B cell (primary cell): ENCODE data around the gene ZNF638. TPM values are rescaled to one million over a fixed set of nuclear protein-coding genes. Genes with fewer than 3 reads are reported as not detected.
A peak's percentile ranks its signal among the peaks of the same experiment; 100 is the strongest.

Source experiments
- ATAC-seq: fragments of 200-7000 bp; cut with Tn5 transposase; one replicate; pipeline ENCODE4 v1.10.0; 2021; ENCODE audit warnings: low read depth, mild to moderate bottlenecking, moderate number of reproducible peaks, moderate library complexity
- CTCF ChIA-PET: fragments of 350-600 bp; sonication (Branson Sonifier 250); formaldehyde crosslinking; loops from one replicate; lab custom pipeline; 2021; ENCODE audit warnings: antibody characterized with exemption, inconsistent platforms; lab: Charles Lee
- POLR2A ChIA-PET: fragments of 350-600 bp; sonication (Branson Sonifier 250); formaldehyde crosslinking; loops from one replicate; lab custom pipeline; 2021; ENCODE audit warnings: antibody characterized with exemption; lab: Charles Lee
- DNase-seq: peaks from one replicate; pipeline ENCODE4 v3.0.0; 2013
- H2AFZ ChIP-seq: 2 replicates; pipeline ENCODE4 v1.6.1; 2012; ENCODE audit warnings: mild to moderate bottlenecking, low read depth, low read length; ENCODE audit not compliant: insufficient read depth, poor library complexity, severe bottlenecking
- H3K27ac ChIP-seq, 2 donors: 1 replicate in 1 of 2; 2 replicates in 1 of 2; pipeline ENCODE4 v1.5.1; 2012 to 2013; ENCODE audit warnings: low read length in 2 of 2, mild to moderate bottlenecking in 2 of 2, moderate library complexity in 1 of 2
- H3K27me3 ChIP-seq, 4 experiments: fragments of 200-600 bp in 1 of 4; sonication (generic) in 1 of 4; replicated peaks in 1 of 4; 1 replicate in 2 of 4; 2 replicates in 2 of 4; pipeline versions ENCODE4 v1.6.1 to v1.7.0; 2013 to 2016; ENCODE audit warnings: low read length in 3 of 4, mild to moderate bottlenecking in 2 of 4, mixed read lengths in 1 of 4, moderate library complexity in 1 of 4; ENCODE audit not compliant: insufficient read depth in 4 of 4, control insufficient read depth in 3 of 4; ENCODE audit errors: control extremely low read depth in 1 of 4
- H3K36me3 ChIP-seq, 2 experiments: replicated peaks in 1 of 2; 1 replicate in 1 of 2; 2 replicates in 1 of 2; pipeline versions ENCODE4 v1.6.1 to v1.7.1; 2013; ENCODE audit warnings: low read length in 1 of 2; ENCODE audit not compliant: insufficient read depth in 2 of 2, control insufficient read depth in 1 of 2; ENCODE audit errors: control extremely low read depth in 1 of 2, extremely low read depth in 1 of 2
- H3K4me1 ChIP-seq, 2 donors: fragments of 200-600 bp in 1 of 2; sonication (generic) in 1 of 2; 1 replicate in 1 of 2; 2 replicates in 1 of 2; pipeline versions ENCODE4 v1.5.1 to v1.6.1; 2013 to 2017; ENCODE audit warnings: low read length in 2 of 2; ENCODE audit not compliant: control insufficient read depth in 2 of 2, insufficient read depth in 2 of 2
- H3K4me2 ChIP-seq: replicated peaks from 2 replicates; pipeline ENCODE3; 2012; ENCODE audit warnings: mild to moderate bottlenecking, low read depth, low read length; ENCODE audit not compliant: poor library complexity, severe bottlenecking
- H3K4me3 ChIP-seq, 5 experiments: fragments of 200-600 bp in 1 of 5; sonication (generic) in 1 of 5; 1 replicate in 3 of 5; 2 replicates in 2 of 5; pipeline versions ENCODE4 v1.5.1 to v1.7.0; 2011 to 2016; ENCODE audit warnings: low read length in 4 of 5, mild to moderate bottlenecking in 4 of 5, low read depth in 2 of 5, control low read depth in 1 of 5, moderate library complexity in 1 of 5; ENCODE audit not compliant: insufficient read depth in 1 of 5; ENCODE audit errors: control extremely low read depth in 1 of 5, extremely low read depth in 1 of 5
- H3K79me2 ChIP-seq: fragments of 200-600 bp; sonication (generic); one replicate; pipeline ENCODE4 v1.6.0; 2016; ENCODE audit warnings: low read length; ENCODE audit not compliant: control insufficient read depth, insufficient read depth
- H3K9ac ChIP-seq: fragments of 200-600 bp; sonication (generic); 2 replicates; pipeline ENCODE4 v1.6.1; 2017; ENCODE audit warnings: mild to moderate bottlenecking, low read length, moderate library complexity
- H3K9me3 ChIP-seq, 3 donors: one replicate each; pipeline versions ENCODE4 v1.6.1 to v1.7.1; 2013; ENCODE audit warnings: low read length in 2 of 3; ENCODE audit not compliant: control insufficient read depth in 2 of 3, insufficient read depth in 1 of 3; ENCODE audit errors: control extremely low read depth in 1 of 3
- H4K20me1 ChIP-seq: 2 replicates; pipeline ENCODE4 v1.6.0; 2012; ENCODE audit warnings: mild to moderate bottlenecking, low read length; ENCODE audit not compliant: insufficient read depth, control insufficient read depth, poor library complexity, severe bottlenecking
- H3K27ac Mint-ChIP-seq: one replicate; pipeline ENCODE4 v1.8.0; 2021; ENCODE audit warnings: mixed read lengths
- H3K27me3 Mint-ChIP-seq: one replicate; pipeline ENCODE4 v1.8.0; 2021; ENCODE audit warnings: mixed read lengths
- H3K4me1 Mint-ChIP-seq: one replicate; pipeline ENCODE4 v1.8.0; 2021; ENCODE audit warnings: mixed read lengths
- H3K4me3 Mint-ChIP-seq: one replicate; pipeline ENCODE4 v1.8.0; 2021; ENCODE audit warnings: mixed read lengths
- H3K9me3 Mint-ChIP-seq: one replicate; pipeline ENCODE4 v1.8.0; 2022; ENCODE audit warnings: mixed read lengths; ENCODE audit not compliant: insufficient read depth
- CTCF ChIP-seq: fragments of 200-600 bp; IDR thresholded peaks from one replicate; pipeline ENCODE4 v1.8.0; 2022; ENCODE audit warnings: antibody characterized with exemption, mild to moderate bottlenecking
- EZH2 ChIP-seq: IDR thresholded peaks from 2 replicates; pipeline ENCODE4 v1.6.1; 2012; ENCODE audit warnings: borderline replicate concordance, low read depth, mild to moderate bottlenecking, moderate library complexity, low read length; ENCODE audit not compliant: insufficient read depth, poor library complexity, severe bottlenecking
- WGBS: methylation state at CpG from one replicate; pipeline ENCODE4 v1.1.5; 2013; ENCODE audit warnings: missing lambda C conversion rate; ENCODE audit not compliant: insufficient coverage; 5-methylcytosine and 5-hydroxymethylcytosine counted together
- intact Hi-C: fragments of 100-400 bp; cut with micrococcal nuclease; formaldehyde crosslinking; loops from one replicate; pipeline ENCODE4 v1.10.0; 2022
- polyA plus RNA-seq: library from polyadenylated mRNA; depleted of rRNA; stranded (reverse); fragments of >200 nt; gene quantifications from 2 replicates; pipeline ENCODE4 v1.2.3, GENCODE V29; 2012
- total RNA-seq, 2 donors: library from RNA; stranded (reverse); fragments of 120-200 nt in 1 of 2; gene quantifications; 1 replicate in 1 of 2; 2 replicates in 1 of 2; pipeline versions ENCODE4 v1.2.3 to v1.2.4, GENCODE V29; 2013 to 2022

The ZNF638 gene
- total and polyA plus RNA-seq, 2 donors (not counting 1 experiment from before 2014, with no cell fraction given), result 60.1 to 221 TPM

GRCh38 chr2:71465961-71466300 lies 134.3 kb downstream of the ZNF638 start:
- 16% methylated on average over 23 of the region's 23 CpGs for WGBS
- Histone ChIP-seq H4K20me1 (no peaks in the 10 kb centered on the region), H3K27me3 (peaks cover 0 to 55% (median 26%) of the 10 kb centered on the region in 4 experiments), H3K4me1 (peaks cover 12 to 14% of the 10 kb centered on the region in 2 donors), H2AFZ (no peak overlapping the region), H3K36me3 (no peaks in the 10 kb centered on the region), H3K9ac (no peak overlapping the region), H3K79me2 (no peaks in the 10 kb centered on the region), H3K4me2 (peak overlapping the region; percentile 82), H3K4me3 (no peak overlapping the region), H3K9me3 (peaks cover 0 to 31% (median 10%) of the 10 kb centered on the region in 3 donors), H3K27ac (no peak overlapping the region)
- Mint-ChIP-seq H3K27me3 (peaks cover 38% of the 10 kb centered on the region), H3K4me1 (peaks cover 9% of the 10 kb centered on the region), H3K27ac (no peak overlapping the region), H3K9me3 (no peaks in the 10 kb centered on the region), H3K4me3 (no peak overlapping the region)
- intact Hi-C loops, result no loop called here
- CTCF ChIA-PET, result no interaction called here
- DNase-seq (no peak), ATAC-seq (no peak)
- TF ChIP-seq EZH2 (no peak), CTCF (no peak)
- POLR2A ChIA-PET, result no interaction called here

GRCh38 chr2:71466301-71467179 lies 135.0 kb downstream of the ZNF638 start:
- H3K9me3 Mint-ChIP-seq, result no peaks in the 10 kb centered on the region
- TF ChIP-seq CTCF (no peak), EZH2 (no peak)
- peaks cover 0 to 55% (median 26%) of the 10 kb centered on the region in 4 experiments for H3K27me3 ChIP-seq
- no peaks in the 10 kb centered on the region for H4K20me1 ChIP-seq
- peaks cover 35% of the 10 kb centered on the region for H3K27me3 Mint-ChIP-seq
- H3K36me3 ChIP-seq, result no peaks in the 10 kb centered on the region
- ChIA-PET POLR2A (interaction anchor here (1.0 kb wide), 1 partner anchor 239 kb away, joined by 12 read pairs; the partner anchor contains the start of gene PAIP2B), CTCF (interaction anchor here (1.6 kb wide), 1 partner anchor 44 kb away, joined by 5 read pairs; no protein-coding TSS in a partner anchor)
- H3K27ac Mint-ChIP-seq, result no peak overlapping the region
- peaks cover 9% of the 10 kb centered on the region for H3K4me1 Mint-ChIP-seq
- intact Hi-C loops, result no loop called here
- peak overlapping the region; percentile 85 for H3K4me3 Mint-ChIP-seq
- H3K4me1 ChIP-seq, result peaks cover 12 to 14% of the 10 kb centered on the region in 2 donors
- no peaks in the 10 kb centered on the region for H3K79me2 ChIP-seq
- no peak overlapping the region for H3K27ac ChIP-seq
- peak overlapping the region; percentile 11 to 62 (median 53) for H3K4me3 ChIP-seq
- ATAC-seq (peak; percentile 14), DNase-seq (peak; percentile 8)
- H3K4me2 ChIP-seq, result peak overlapping the region; percentile 82
- peak overlapping the region; percentile 56 for H2AFZ ChIP-seq
- 2% methylated on average over 78 of the region's 78 CpGs for WGBS
- H3K9ac ChIP-seq, result peak overlapping the region; percentile 65
- H3K9me3 ChIP-seq, result peaks cover 0 to 27% (median 10%) of the 10 kb centered on the region in 3 donors
